SK-N-SH (cell line): ENCODE results near the gene UBE2E2. TPM values are rescaled to one million over a fixed set of nuclear protein-coding genes. Genes with fewer than 3 reads are reported as not detected.

ENCODE experiments used
- CTCF ChIA-PET: fragments of 300-600, 350-600 bp; formaldehyde crosslinking; extraction: SDS; loops from one replicate; lab custom pipeline; 2021; lab: Yijun Ruan, JAX
- POLR2A ChIA-PET: fragments of 350-600 bp; sonication (Branson Sonifier 250); formaldehyde crosslinking; extraction: SDS; loops from one replicate; lab custom pipeline; 2020; ENCODE audit warnings: antibody characterized with exemption, inconsistent platforms; lab: Yijun Ruan, JAX
- DNase-seq: peaks from one replicate; pipeline ENCODE4 v3.0.0; 2012
- H2AFZ ChIP-seq: fragments of 200-600 bp; sonication (generic); 2 replicates; pipeline ENCODE4 v1.8.1; 2016; ENCODE audit warnings: antibody characterized with exemption, mild to moderate bottlenecking, low read depth
- H3F3A ChIP-seq: fragments of 200-600 bp; sonication (generic); replicated peaks from 2 replicates; pipeline ENCODE3; 2016; ENCODE audit warnings: antibody characterized with exemption, mild to moderate bottlenecking; ENCODE audit not compliant: insufficient read depth
- H3K27ac ChIP-seq, 2 experiments: fragments of 200-500 bp in 1 of 2; fragments of 200-600 bp in 1 of 2; sonication (Bioruptor generic) in 1 of 2; sonication (generic), shearing (Covaris generic) in 1 of 2; 2 replicates each; pipeline versions ENCODE4 v1.5.1 to v1.6.1; 2014 to 2016; ENCODE audit warnings: low read depth in 2 of 2, inconsistent platforms in 1 of 2, low read length in 1 of 2, mild to moderate bottlenecking in 1 of 2, mixed read lengths in 1 of 2
- H3K27me3 ChIP-seq: fragments of 200-600 bp; sonication (generic), shearing (Covaris generic); 2 replicates; pipeline ENCODE4 v1.6.1; 2016; ENCODE audit warnings: mixed run types; ENCODE audit not compliant: insufficient read depth
- H3K36me3 ChIP-seq, 2 experiments: fragments of 200-500 bp in 1 of 2; fragments of 200-600 bp in 1 of 2; sonication (Bioruptor generic) in 1 of 2; sonication (generic) in 1 of 2; replicated peaks in 1 of 2; 2 replicates each; pipeline versions ENCODE3 to v1.5.1; 2014 to 2016; ENCODE audit warnings: low read length in 1 of 2, mild to moderate bottlenecking in 1 of 2; ENCODE audit not compliant: insufficient read depth in 2 of 2, control insufficient read depth in 1 of 2
- H3K4me1 ChIP-seq, 2 experiments: fragments of 200-500 bp in 1 of 2; fragments of 200-600 bp in 1 of 2; sonication (Bioruptor generic) in 1 of 2; sonication (generic), shearing (Covaris generic) in 1 of 2; 2 replicates each; pipeline versions ENCODE4 v1.5.1 to v1.6.1; 2014 to 2016; ENCODE audit warnings: low read depth in 1 of 2, low read length in 1 of 2, mixed run types in 1 of 2; ENCODE audit not compliant: insufficient read depth in 2 of 2, control insufficient read depth in 1 of 2
- H3K4me2 ChIP-seq: fragments of 200-600 bp; sonication (generic), shearing (Covaris generic); 2 replicates; pipeline ENCODE4 v1.6.1; 2017; ENCODE audit warnings: mixed run types
- H3K4me3 ChIP-seq, 2 experiments: fragments of 200-500 bp in 1 of 2; fragments of 200-600 bp in 1 of 2; sonication (Bioruptor generic) in 1 of 2; sonication (generic), shearing (Covaris generic) in 1 of 2; 2 replicates each; pipeline versions ENCODE4 v1.5.1 to v1.8.1; 2014 to 2016; ENCODE audit warnings: low read depth in 2 of 2, inconsistent platforms in 1 of 2, low read length in 1 of 2, mild to moderate bottlenecking in 1 of 2, mixed read lengths in 1 of 2, moderate library complexity in 1 of 2
- H3K79me2 ChIP-seq: fragments of 200-600 bp; sonication (generic); 2 replicates; pipeline ENCODE4 v1.8.1; 2017; ENCODE audit warnings: mild to moderate bottlenecking; ENCODE audit not compliant: insufficient read depth
- H3K9ac ChIP-seq: fragments of 200-600 bp; sonication (generic); 2 replicates; pipeline ENCODE4 v1.6.1; 2017; ENCODE audit warnings: mixed run types
- H3K9me2 ChIP-seq: fragments of 200-600 bp; sonication (generic); 2 replicates; pipeline ENCODE4 v1.6.1; 2017; ENCODE audit warnings: mixed run types
- H3K9me3 ChIP-seq: fragments of 200-600 bp; sonication (generic); 2 replicates; pipeline ENCODE4 v1.6.1; 2017; ENCODE audit warnings: mixed run types, mild to moderate bottlenecking, moderate library complexity
- H4K20me1 ChIP-seq: fragments of 200-600 bp; sonication (generic); 2 replicates; pipeline ENCODE4 v1.6.1; 2017; ENCODE audit warnings: mild to moderate bottlenecking, mixed run types; ENCODE audit not compliant: insufficient read depth
- EP300 ChIP-seq, 2 experiments: IDR thresholded peaks; 2 replicates each; pipeline versions ENCODE4 v1.4.0 to v1.6.1; 2012; ENCODE audit warnings: borderline replicate concordance in 1 of 2, low read depth in 1 of 2, low read length in 1 of 2
- EZH2phosphoT487 ChIP-seq: fragments of 200-600 bp; sonication (generic); IDR thresholded peaks from 2 replicates; pipeline ENCODE4 v1.6.1; 2017; ENCODE audit warnings: low read depth, mixed run types, mild to moderate bottlenecking, antibody characterized with exemption, moderate library complexity, borderline replicate concordance
- FOSL2 ChIP-seq: IDR thresholded peaks from 2 replicates; pipeline ENCODE4 v1.4.0; 2012; ENCODE audit warnings: low read depth, mild to moderate bottlenecking, moderate library complexity, borderline replicate concordance
- GATA2 ChIP-seq: sonication (generic); formaldehyde crosslinking; IDR thresholded peaks from 2 replicates; pipeline ENCODE4 v1.5.0; 2020; ENCODE audit warnings: mild to moderate bottlenecking, missing genetic modification reagents
- JUND ChIP-seq: IDR thresholded peaks from 2 replicates; pipeline ENCODE4 v1.4.0; 2012
- MEF2A ChIP-seq: IDR thresholded peaks from 2 replicates; pipeline ENCODE4 v1.4.0; 2012; ENCODE audit warnings: low read depth, borderline replicate concordance
- MXI1 ChIP-seq: IDR thresholded peaks from 2 replicates; pipeline ENCODE4 v1.6.1; 2012; ENCODE audit warnings: mild to moderate bottlenecking, low read depth, low read length, improper control_type of control experiment
- POLR2AphosphoS5 ChIP-seq: IDR thresholded peaks from 2 replicates; pipeline ENCODE4 v1.6.1; 2012; ENCODE audit warnings: low read depth, low read length
- RCOR1 ChIP-seq: fragments of 150-350 bp; IDR thresholded peaks from 2 replicates; pipeline ENCODE4 v1.6.1; 2017; ENCODE audit warnings: antibody characterized with exemption, low read length
- RFX5 ChIP-seq: IDR thresholded peaks from 2 replicates; pipeline ENCODE4 v1.6.1; 2012; ENCODE audit warnings: mild to moderate bottlenecking, improper control_type of control experiment, low read length
- RXRA ChIP-seq: IDR thresholded peaks from 2 replicates; pipeline ENCODE4 v1.4.0; 2012; ENCODE audit warnings: low read depth, mild to moderate bottlenecking, borderline replicate concordance
- SMC3 ChIP-seq: IDR thresholded peaks from 2 replicates; pipeline ENCODE4 v1.6.1; 2012; ENCODE audit warnings: low read depth, low read length, improper control_type of control experiment
- TAF1 ChIP-seq: IDR thresholded peaks from 2 replicates; pipeline ENCODE4 v1.6.1; 2012; ENCODE audit warnings: low read depth, mild to moderate bottlenecking, low read length, moderate library complexity, borderline replicate concordance
- TCF12 ChIP-seq: IDR thresholded peaks from 2 replicates; pipeline ENCODE4 v1.4.0; 2012
- TEAD4 ChIP-seq: IDR thresholded peaks from 2 replicates; pipeline ENCODE4 v1.4.0; 2012; ENCODE audit warnings: mild to moderate bottlenecking, borderline replicate concordance; ENCODE audit not compliant: insufficient read depth
- WGBS: methylation state at CpG from one replicate; pipeline ENCODE4 v1.1.6; 2017; ENCODE audit warnings: low lambda C conversion rate; 5-methylcytosine and 5-hydroxymethylcytosine counted together
- polyA plus RNA-seq, 3 experiments: library from polyadenylated mRNA; depleted of rRNA; stranded (reverse); fragments of >200 nt; gene quantifications; 2 replicates each; pipeline ENCODE4 v1.2.3, GENCODE V29; 2012
- TF ChIP-seq, protein P1 (sequence below): IDR thresholded peaks from 2 replicates; pipeline ENCODE4 v1.4.0; 2012; ENCODE audit warnings: low read depth, borderline replicate concordance
- TF ChIP-seq, protein P2 (sequence below): fragments of 200-600 bp; sonication (generic); IDR thresholded peaks from 2 replicates; pipeline ENCODE4 v1.6.1; 2017; ENCODE audit warnings: antibody characterized with exemption, mild to moderate bottlenecking, moderate library complexity

Gene UBE2E2
- polyA plus RNA-seq, 1 of the 3 experiments (the other 2 are of a cell fraction) = 46.4 TPM

DNA sequence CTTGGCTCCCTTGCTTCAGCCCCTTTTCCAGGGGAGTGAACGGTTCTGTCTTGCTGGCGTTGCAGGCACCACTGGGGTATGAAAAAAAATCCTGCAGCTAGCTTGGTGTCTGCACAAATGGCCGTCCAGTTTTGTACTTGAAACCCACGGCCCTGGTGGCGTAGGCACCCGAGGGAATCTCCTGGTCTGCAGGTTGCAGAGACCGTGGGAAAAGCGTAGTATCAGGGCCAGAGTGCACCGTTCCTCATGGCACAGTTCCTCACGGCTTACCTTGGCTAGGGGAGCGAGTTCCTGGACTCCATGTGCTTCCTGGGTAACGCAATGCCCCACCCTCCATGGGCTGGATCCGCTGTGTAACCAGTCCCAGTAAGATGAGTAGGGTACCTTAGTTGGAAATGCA is 214.9 kb downstream of the UBE2E2 start:
- H3K4me2 ChIP-seq = no peak overlapping the region
- ChIA-PET CTCF (interaction anchor here (1.2 kb wide), 1 partner anchor 21 kb away, joined by 4 read pairs; no protein-coding TSS in a partner anchor), POLR2A (no interaction called here)
- H3K9ac ChIP-seq = no peak overlapping the region
- no peak overlapping the region for H3K4me3 ChIP-seq
- no peak for DNase-seq
- H3K27me3 ChIP-seq = no peaks in the 10 kb centered on the region
- TF ChIP-seq FOSL2 (no peak), RFX5 (no peak), EP300 (IDR thresholded peaks at IDR 0.05; ENCODE audit: borderline replicate concordance in 1 of 2, low read depth in 1 of 2, low read length in 1 of 2) (no peak), JUND (no peak), SMC3 (no peak), TCF12 (no peak), EZH2phosphoT487 (no peak), GATA2 (CRISPR knock-in tag) (no peak), TAF1 (no peak), MXI1 (no peak)
- TF ChIP-seq, protein P1, sequence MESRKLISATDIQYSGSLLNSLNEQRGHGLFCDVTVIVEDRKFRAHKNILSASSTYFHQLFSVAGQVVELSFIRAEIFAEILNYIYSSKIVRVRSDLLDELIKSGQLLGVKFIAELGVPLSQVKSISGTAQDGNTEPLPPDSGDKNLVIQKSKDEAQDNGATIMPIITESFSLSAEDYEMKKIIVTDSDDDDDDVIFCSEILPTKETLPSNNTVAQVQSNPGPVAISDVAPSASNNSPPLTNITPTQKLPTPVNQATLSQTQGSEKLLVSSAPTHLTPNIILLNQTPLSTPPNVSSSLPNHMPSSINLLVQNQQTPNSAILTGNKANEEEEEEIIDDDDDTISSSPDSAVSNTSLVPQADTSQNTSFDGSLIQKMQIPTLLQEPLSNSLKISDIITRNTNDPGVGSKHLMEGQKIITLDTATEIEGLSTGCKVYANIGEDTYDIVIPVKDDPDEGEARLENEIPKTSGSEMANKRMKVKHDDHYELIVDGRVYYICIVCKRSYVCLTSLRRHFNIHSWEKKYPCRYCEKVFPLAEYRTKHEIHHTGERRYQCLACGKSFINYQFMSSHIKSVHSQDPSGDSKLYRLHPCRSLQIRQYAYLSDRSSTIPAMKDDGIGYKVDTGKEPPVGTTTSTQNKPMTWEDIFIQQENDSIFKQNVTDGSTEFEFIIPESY = no peak
- TF ChIP-seq, protein P2, sequence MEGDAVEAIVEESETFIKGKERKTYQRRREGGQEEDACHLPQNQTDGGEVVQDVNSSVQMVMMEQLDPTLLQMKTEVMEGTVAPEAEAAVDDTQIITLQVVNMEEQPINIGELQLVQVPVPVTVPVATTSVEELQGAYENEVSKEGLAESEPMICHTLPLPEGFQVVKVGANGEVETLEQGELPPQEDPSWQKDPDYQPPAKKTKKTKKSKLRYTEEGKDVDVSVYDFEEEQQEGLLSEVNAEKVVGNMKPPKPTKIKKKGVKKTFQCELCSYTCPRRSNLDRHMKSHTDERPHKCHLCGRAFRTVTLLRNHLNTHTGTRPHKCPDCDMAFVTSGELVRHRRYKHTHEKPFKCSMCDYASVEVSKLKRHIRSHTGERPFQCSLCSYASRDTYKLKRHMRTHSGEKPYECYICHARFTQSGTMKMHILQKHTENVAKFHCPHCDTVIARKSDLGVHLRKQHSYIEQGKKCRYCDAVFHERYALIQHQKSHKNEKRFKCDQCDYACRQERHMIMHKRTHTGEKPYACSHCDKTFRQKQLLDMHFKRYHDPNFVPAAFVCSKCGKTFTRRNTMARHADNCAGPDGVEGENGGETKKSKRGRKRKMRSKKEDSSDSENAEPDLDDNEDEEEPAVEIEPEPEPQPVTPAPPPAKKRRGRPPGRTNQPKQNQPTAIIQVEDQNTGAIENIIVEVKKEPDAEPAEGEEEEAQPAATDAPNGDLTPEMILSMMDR = no peak
- no peaks in the 10 kb centered on the region for H3K9me3 ChIP-seq
- peaks cover 8% of the 10 kb centered on the region; the same call in 1 of the 2 replicates for H3K79me2 ChIP-seq
- 93% methylated on average over 12 of the region's 13 CpGs for WGBS
- H2AFZ ChIP-seq = no peak overlapping the region
- no peaks in the 10 kb centered on the region for H3K36me3 ChIP-seq
- no peaks in the 10 kb centered on the region for H4K20me1 ChIP-seq
- no peaks in the 10 kb centered on the region for H3K4me1 ChIP-seq
- no peaks in the 10 kb centered on the region for H3K9me2 ChIP-seq
- no peak overlapping the region for H3K27ac ChIP-seq
- no peaks in the 10 kb centered on the region for H3F3A ChIP-seq

DNA sequence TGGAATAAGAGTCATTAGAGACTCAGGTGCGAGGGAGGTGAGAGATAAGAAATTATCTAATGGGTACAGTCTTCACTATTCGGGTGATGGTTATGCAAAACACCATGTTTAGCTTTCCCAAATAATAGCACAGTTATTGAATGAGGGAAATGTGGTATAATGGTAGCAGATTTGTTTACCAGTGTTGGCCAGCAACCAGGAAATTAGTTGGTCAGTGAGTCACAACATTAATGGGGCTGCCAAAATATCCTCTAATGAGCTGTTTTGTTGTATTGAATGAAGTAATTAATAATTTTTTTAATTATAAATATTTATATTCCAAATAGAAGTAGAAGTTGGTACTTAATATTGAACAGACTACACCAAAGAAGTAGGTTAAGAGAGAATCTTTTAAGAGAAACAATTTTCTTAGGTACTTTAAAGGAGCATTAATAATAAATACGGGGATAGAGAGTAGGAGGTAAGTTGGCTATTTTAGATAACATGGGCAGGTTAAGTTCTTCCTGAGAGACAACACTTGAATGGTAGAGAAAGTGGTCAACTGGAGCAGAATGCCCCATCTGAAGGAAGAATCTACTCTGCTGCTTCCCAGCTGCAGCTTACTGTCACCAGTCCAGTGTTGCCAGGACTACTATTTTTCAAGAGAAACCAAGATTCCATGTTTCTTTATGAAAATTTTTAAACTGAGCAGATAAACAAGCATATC is 218.8 kb downstream of the UBE2E2 start:
- H3K9ac ChIP-seq = no peak overlapping the region
- ChIA-PET CTCF (no interaction called here), POLR2A (no interaction called here)
- no peaks in the 10 kb centered on the region for H3F3A ChIP-seq
- no peak overlapping the region for H2AFZ ChIP-seq
- no peaks in the 10 kb centered on the region; a peak in 1 of 4 replicates for H3K4me1 ChIP-seq
- H3K9me3 ChIP-seq = no peaks in the 10 kb centered on the region
- DNase-seq = no peak
- WGBS = 91% methylated on average over 3 of the region's 3 CpGs
- no peaks in the 10 kb centered on the region for H3K27me3 ChIP-seq
- no peak overlapping the region for H3K4me3 ChIP-seq
- H4K20me1 ChIP-seq = no peaks in the 10 kb centered on the region
- no peak overlapping the region for H3K4me2 ChIP-seq
- H3K27ac ChIP-seq = no peak overlapping the region
- H3K9me2 ChIP-seq = no peaks in the 10 kb centered on the region
- no peaks in the 10 kb centered on the region for H3K36me3 ChIP-seq
- H3K79me2 ChIP-seq = no peaks in the 10 kb centered on the region
- no peak for TF ChIP-seq MEF2A
- no peak for TF ChIP-seq RXRA
- no peak for TF ChIP-seq RFX5
- no peak for TF ChIP-seq JUND
- TF ChIP-seq, protein P1 = no peak
- TF ChIP-seq TEAD4 = no peak
- TF ChIP-seq POLR2AphosphoS5 = no peak
- no peak for TF ChIP-seq FOSL2
- TF ChIP-seq RCOR1 = no peak
